HL-60 (cell line): ENCODE data around the gene GRID1.

ENCODE experiments used
- DNase-seq, 2 experiments: peaks; one replicate each; pipeline ENCODE4 v3.0.0-alpha.2; 2010 to 2020; ENCODE audit warnings: low read depth in 1 of 2, low spot score in 1 of 2
- H3K27ac ChIP-seq: fragments of 250-450 bp; sonication (Bioruptor Pico); replicated peaks from 2 replicates; pipeline ENCODE4 v1.5.1; 2020; ENCODE audit warnings: mild to moderate bottlenecking, moderate library complexity
- H3K27me3 ChIP-seq: fragments of 250-450 bp; sonication (Bioruptor Pico); 2 replicates; pipeline ENCODE4 v1.5.1; 2021; ENCODE audit warnings: mild to moderate bottlenecking, moderate library complexity; ENCODE audit not compliant: insufficient read depth, poor library complexity, severe bottlenecking
- H3K4me3 ChIP-seq: replicated peaks from 2 replicates; pipeline ENCODE4 v1.5.1; 2011; ENCODE audit warnings: mild to moderate bottlenecking, control low read depth, low read length; ENCODE audit not compliant: insufficient read depth
- GABPA ChIP-seq: IDR thresholded peaks from 2 replicates; pipeline ENCODE4 v1.6.1; 2012; ENCODE audit warnings: low read depth
- POLR2AphosphoS5 ChIP-seq: IDR thresholded peaks from 2 replicates; pipeline ENCODE4 v1.6.1; 2012; ENCODE audit warnings: low read depth
- SPI1 ChIP-seq: IDR thresholded peaks from 2 replicates; pipeline ENCODE4 v1.6.1; 2012; ENCODE audit warnings: low read depth, mild to moderate bottlenecking, borderline replicate concordance
- TF ChIP-seq, protein P1 (sequence below): IDR thresholded peaks from 2 replicates; pipeline ENCODE4 v1.6.1; 2012; ENCODE audit warnings: low read depth; ENCODE audit not compliant: insufficient replicate concordance
- TF ChIP-seq, protein P2 (sequence below): IDR thresholded peaks from one replicate; pipeline ENCODE4 v1.5.1; 2011; ENCODE audit warnings: low read length, control low read depth, inconsistent platforms; ENCODE audit not compliant: insufficient read depth

The GRID1 gene

DNA sequence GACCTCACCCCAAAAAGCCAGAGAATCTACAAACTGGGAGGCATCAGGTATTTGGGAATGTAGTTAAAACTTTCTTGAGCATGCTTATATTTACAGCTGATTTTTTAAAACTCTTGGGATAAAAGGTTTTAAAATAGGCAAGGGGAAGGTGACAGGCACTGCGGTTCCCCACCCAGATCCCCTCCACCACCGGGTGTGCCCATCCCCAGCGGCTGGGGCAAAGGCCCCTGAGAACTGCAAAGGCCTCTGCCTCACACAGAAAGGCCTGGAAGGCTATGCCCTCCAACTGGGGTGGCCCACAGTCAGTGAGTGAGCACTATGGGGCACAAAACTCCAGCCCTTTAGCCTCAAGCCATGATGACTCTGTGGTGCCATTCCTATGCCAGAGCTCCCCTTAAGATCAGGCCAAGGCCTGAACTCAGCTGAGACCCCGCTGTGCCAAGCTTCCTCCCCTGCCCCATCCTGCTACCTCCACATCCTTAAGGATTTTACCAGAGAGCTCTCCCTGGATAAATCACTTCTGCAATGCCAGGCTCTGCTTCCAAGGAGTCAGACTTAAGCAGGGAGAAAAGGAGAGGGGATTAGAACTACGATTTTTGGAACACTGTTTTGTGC, 299.1 kb downstream of the GRID1 start:
- DNase-seq = no peak
- no peak for TF ChIP-seq POLR2AphosphoS5
- Histone ChIP-seq H3K27ac (no peak overlapping the region), H3K27me3 (no peaks in the 10 kb centered on the region), H3K4me3 (no peak overlapping the region)

DNA sequence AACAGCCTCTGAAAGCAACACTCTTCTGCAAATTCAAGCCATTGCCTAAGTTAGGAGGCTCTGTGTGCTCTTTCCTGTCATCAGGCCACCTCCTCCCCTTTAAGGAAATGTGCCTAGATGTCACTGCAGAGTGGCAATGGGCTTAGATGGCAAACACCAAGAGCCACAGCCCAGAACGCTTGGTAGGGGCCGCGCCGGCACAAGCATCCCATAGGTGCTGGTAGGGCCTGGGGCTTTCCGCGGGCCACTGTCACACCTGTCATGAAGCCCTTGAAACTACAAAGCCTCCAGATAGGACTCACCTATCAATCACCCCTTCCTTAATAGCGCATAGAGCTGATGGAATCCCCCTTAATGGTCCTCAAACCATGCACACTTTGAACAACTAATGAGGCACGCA, 299.9 kb downstream of the GRID1 start:
- no peak for DNase-seq
- H3K4me3 ChIP-seq = no peak overlapping the region
- no peak overlapping the region for H3K27ac ChIP-seq
- H3K27me3 ChIP-seq = no peaks in the 10 kb centered on the region
- TF ChIP-seq, protein P1, sequence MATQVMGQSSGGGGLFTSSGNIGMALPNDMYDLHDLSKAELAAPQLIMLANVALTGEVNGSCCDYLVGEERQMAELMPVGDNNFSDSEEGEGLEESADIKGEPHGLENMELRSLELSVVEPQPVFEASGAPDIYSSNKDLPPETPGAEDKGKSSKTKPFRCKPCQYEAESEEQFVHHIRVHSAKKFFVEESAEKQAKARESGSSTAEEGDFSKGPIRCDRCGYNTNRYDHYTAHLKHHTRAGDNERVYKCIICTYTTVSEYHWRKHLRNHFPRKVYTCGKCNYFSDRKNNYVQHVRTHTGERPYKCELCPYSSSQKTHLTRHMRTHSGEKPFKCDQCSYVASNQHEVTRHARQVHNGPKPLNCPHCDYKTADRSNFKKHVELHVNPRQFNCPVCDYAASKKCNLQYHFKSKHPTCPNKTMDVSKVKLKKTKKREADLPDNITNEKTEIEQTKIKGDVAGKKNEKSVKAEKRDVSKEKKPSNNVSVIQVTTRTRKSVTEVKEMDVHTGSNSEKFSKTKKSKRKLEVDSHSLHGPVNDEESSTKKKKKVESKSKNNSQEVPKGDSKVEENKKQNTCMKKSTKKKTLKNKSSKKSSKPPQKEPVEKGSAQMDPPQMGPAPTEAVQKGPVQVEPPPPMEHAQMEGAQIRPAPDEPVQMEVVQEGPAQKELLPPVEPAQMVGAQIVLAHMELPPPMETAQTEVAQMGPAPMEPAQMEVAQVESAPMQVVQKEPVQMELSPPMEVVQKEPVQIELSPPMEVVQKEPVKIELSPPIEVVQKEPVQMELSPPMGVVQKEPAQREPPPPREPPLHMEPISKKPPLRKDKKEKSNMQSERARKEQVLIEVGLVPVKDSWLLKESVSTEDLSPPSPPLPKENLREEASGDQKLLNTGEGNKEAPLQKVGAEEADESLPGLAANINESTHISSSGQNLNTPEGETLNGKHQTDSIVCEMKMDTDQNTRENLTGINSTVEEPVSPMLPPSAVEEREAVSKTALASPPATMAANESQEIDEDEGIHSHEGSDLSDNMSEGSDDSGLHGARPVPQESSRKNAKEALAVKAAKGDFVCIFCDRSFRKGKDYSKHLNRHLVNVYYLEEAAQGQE = no peak
- TF ChIP-seq POLR2AphosphoS5 (no peak), GABPA (no peak)

DNA sequence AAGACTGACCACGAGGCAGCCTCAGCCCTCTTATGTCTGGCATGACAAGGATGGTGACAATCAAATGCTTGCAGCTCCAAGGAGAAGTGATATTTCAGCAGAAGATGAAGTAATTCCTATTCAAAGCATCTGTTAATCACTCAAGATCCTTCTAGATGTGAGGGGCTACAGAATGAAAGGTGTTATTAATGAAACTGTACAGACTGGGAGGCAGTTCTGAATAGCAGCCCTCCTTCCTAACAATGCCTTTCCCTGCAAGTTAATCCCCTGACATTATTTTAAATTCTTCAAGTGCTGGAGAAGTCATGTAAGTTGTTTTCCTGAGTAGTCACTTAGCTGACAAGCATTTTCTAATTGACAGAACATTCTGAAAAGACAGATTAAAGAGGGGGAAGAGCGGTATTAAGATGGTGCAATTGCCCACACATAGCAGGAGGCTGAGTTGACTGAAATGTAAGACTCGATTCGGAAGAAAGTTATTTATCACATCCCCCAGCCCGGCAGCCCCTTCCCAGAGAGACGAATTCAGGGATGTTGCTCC, 300.8 kb downstream of the GRID1 start:
- Histone ChIP-seq H3K27ac (no peak overlapping the region), H3K27me3 (no peaks in the 10 kb centered on the region), H3K4me3 (no peak overlapping the region)
- TF ChIP-seq, protein P2, sequence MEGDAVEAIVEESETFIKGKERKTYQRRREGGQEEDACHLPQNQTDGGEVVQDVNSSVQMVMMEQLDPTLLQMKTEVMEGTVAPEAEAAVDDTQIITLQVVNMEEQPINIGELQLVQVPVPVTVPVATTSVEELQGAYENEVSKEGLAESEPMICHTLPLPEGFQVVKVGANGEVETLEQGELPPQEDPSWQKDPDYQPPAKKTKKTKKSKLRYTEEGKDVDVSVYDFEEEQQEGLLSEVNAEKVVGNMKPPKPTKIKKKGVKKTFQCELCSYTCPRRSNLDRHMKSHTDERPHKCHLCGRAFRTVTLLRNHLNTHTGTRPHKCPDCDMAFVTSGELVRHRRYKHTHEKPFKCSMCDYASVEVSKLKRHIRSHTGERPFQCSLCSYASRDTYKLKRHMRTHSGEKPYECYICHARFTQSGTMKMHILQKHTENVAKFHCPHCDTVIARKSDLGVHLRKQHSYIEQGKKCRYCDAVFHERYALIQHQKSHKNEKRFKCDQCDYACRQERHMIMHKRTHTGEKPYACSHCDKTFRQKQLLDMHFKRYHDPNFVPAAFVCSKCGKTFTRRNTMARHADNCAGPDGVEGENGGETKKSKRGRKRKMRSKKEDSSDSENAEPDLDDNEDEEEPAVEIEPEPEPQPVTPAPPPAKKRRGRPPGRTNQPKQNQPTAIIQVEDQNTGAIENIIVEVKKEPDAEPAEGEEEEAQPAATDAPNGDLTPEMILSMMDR = no peak
- TF ChIP-seq SPI1 = no peak
- no peak for TF ChIP-seq POLR2AphosphoS5
- TF ChIP-seq, protein P1 = no peak
- no peak for TF ChIP-seq GABPA
- DNase-seq = no peak

DNA sequence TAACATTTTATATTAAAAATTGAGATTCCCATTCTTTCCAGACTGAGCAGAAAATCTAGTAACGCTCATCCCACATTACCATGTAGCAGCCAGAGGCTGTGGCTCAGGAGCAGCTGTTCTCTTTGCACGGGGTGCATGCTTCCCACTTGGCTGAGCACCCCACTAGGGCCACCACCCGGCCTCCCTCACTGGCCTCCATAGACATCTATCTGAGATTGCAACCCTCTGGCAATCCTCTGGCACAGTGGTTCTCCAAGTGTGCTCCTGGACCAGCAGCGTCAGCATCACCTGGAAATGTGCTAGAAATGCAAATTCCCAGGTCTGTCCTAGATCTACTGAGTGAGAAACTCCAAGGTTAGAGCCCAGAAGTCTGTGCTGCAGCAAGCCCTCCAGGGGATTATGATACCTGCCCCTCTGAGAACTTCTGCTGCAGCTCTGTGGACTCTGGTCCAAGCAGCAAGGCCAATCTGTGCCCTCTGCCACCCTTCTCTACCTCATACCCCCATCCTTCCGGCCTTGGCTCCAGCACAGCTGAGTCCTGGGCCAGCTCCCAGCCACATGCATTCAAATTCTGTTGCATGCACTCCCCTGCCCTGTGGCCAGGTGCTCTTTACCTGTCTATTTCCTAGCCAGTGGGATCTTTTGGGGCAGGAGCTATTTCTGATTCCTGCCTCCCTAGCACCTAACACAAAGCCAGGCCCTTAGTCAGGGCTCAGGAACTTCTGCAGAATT, 301.5 kb downstream of the GRID1 start:
- H3K27me3 ChIP-seq = no peaks in the 10 kb centered on the region
- H3K27ac ChIP-seq = no peak overlapping the region
- DNase-seq = no peak
- no peak overlapping the region for H3K4me3 ChIP-seq
- TF ChIP-seq, protein P2 = no peak
- TF ChIP-seq, protein P1 = no peak
- TF ChIP-seq GABPA (no peak), SPI1 (no peak), POLR2AphosphoS5 (no peak)
